ENCODE measurements around the gene CYCS. TPM values are rescaled to one million over a fixed set of nuclear protein-coding genes. Genes with fewer than 3 reads are reported as not detected.
"Not testable (repeated sequence)": the region's sequence is repeated elsewhere in the genome, so short reads cannot be mapped to it uniquely, and the experiment has no call there.

The CYCS gene
- total RNA-seq, 2 donors from 2014 or later = 568 to 656 TPM

DNA sequence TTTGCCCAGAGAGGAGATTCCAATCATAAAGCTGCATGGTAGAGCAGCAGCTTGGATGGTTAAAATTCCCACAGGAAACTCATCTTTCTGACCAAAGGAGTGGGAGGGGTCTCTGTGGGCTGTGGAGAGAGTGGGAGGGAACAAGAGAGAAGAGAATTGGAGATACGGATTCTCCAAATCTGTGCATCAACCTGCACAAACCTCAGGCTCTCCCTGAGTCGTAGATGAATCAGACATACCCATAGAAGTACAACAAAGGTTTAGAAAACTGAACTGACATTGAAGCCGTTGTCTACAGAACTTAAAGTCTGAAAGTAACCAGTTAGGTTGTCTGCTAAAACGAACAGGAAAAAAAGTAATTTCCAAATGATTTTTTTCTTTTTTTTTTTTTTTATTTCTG is 41.9 kb downstream of the CYCS start:
- DNase-seq (no peak), ATAC-seq (no peak)
- intact Hi-C loops (cut with DNase I) = no loop called here

DNA sequence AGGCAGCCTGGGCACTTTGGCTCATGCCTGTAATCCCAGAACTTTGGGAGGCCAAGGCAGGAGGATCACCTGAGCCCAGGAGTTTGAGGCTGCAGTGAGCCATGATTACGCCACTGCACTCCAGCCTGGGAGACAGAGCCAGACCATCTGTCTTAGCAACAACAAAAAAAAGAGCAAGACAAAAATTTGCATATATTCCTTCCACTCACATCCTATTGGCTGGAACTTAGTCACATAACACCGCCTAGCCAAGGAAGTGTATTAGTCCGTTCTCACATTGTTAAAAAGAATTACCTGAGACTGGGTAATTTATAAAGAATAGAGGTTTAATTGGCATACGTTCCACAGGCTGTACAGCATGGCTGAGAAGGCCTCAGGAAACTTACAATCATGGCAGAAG is 43.0 kb downstream of the CYCS start:
- ATAC-seq; DNase-seq; intact Hi-C loops (cut with DNase I): not testable (repeated sequence)

- no peak for DNase-seq
- intact Hi-C loops (cut with DNase I) = no loop called here
- no peak for ATAC-seq
Observed at GRCh38 chr7:25077096-25077495, 48.0 kb downstream of the CYCS start.

GRCh38 chr7:25075459-25075858 is 49.6 kb downstream of the CYCS start:
- intact Hi-C loops (cut with DNase I) = no loop called here
- ATAC-seq = no peak
- no peak for DNase-seq

DNA sequence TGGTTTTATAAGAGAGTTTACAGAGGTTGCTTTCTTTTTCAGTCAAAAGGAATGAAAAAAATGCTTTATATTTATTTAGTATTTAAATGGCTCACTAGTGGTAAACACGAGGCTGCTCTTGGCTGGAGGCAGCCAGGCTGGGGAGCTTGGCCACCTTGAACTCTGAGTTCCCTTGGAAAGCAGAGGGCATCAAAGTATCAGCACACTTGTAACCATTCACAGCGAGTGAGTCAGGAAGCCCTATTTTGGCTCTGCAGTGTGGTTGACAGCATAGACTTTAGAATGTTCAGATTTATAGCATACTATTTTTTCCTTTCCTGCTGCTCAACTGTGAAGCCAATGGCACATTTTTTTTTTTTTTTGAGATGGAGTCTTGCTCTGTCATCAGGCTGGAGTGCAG is 51.6 kb downstream of the CYCS start:
- DNase-seq (no peak), ATAC-seq (peak in 1 of 2 donors; percentile 26)
- intact Hi-C loops (cut with DNase I) = loop anchor here in 1 of 2 donors (5.0 kb wide), 1 partner anchor 176 kb away; no protein-coding TSS in a partner anchor

Other genes with a start within 250 kb of the CYCS start
- 1 to 10 TPM; 8.8 to 10.0 TPM for gene OSBPL3, start 145.1 kb downstream of the CYCS start, total RNA-seq
- not detected for gene NPVF, start 103.2 kb upstream of the CYCS start, total RNA-seq

Measured in left cardiac atrium (tissue), 4 donors.